WERI-Rb-1 (cell line): Measurements from ENCODE around the gene PRELP.

Source experiments
- DNase-seq: peaks from one replicate; pipeline ENCODE4 v3.0.0-alpha.2; 2020
- H3K27ac ChIP-seq: fragments of 250-450 bp; sonication (Bioruptor Pico); 2 replicates; pipeline ENCODE4 v1.5.1; 2020; ENCODE audit warnings: mild to moderate bottlenecking, moderate library complexity
- H3K27me3 ChIP-seq: fragments of 250-450 bp; sonication (Bioruptor Pico); 2 replicates; pipeline ENCODE4 v1.5.1; 2021; ENCODE audit warnings: mild to moderate bottlenecking, low read depth, moderate library complexity; ENCODE audit not compliant: insufficient read depth, severe bottlenecking
- H3K36me3 ChIP-seq: fragments of 250-450 bp; sonication (Bioruptor Pico); 2 replicates; pipeline ENCODE4 v1.5.1; 2020; ENCODE audit warnings: mild to moderate bottlenecking, moderate library complexity
- H3K4me3 ChIP-seq: 2 replicates; pipeline ENCODE4 v1.5.1; 2011; ENCODE audit warnings: low read depth, mild to moderate bottlenecking, control low read depth, low read length
- H3K9me3 ChIP-seq: fragments of 250-450 bp; sonication (Bioruptor Pico); 2 replicates; pipeline ENCODE4 v1.5.1; 2021; ENCODE audit warnings: mild to moderate bottlenecking, moderate library complexity; ENCODE audit not compliant: severe bottlenecking
- CTCF ChIP-seq: IDR thresholded peaks from 2 replicates; pipeline ENCODE4 v1.5.1; 2011; ENCODE audit warnings: low read depth, mild to moderate bottlenecking, control low read depth, inconsistent platforms, low read length

The PRELP gene

GRCh38 chr1:203528976-203529835, 53.6 kb downstream of the PRELP start:
- Histone ChIP-seq H3K36me3 (no peaks in the 10 kb centered on the region), H3K27me3 (no peaks in the 10 kb centered on the region), H3K4me3 (no peak overlapping the region), H3K27ac (no peak overlapping the region), H3K9me3 (no peaks in the 10 kb centered on the region)
- DNase-seq, result no peak
- TF ChIP-seq CTCF, result no peak

GRCh38 chr1:203531063-203531462, 55.5 kb downstream of the PRELP start:
- no peak for DNase-seq
- Histone ChIP-seq H3K36me3 (no peaks in the 10 kb centered on the region), H3K27ac (no peak overlapping the region), H3K4me3 (no peak overlapping the region), H3K27me3 (no peaks in the 10 kb centered on the region), H3K9me3 (no peaks in the 10 kb centered on the region)
- TF ChIP-seq CTCF, result no peak

- H3K36me3 ChIP-seq, result no peaks in the 10 kb centered on the region
- H3K27me3 ChIP-seq, result no peaks in the 10 kb centered on the region
- no peak for DNase-seq
- H3K9me3 ChIP-seq, result no peaks in the 10 kb centered on the region
- H3K27ac ChIP-seq, result no peak overlapping the region
- H3K4me3 ChIP-seq, result no peak overlapping the region
- TF ChIP-seq CTCF, result no peak
Measured at GRCh38 chr1:203534012-203534411, 58.4 kb downstream of the PRELP start.

- no peaks in the 10 kb centered on the region for H3K27me3 ChIP-seq
- no peak for TF ChIP-seq CTCF
- no peak overlapping the region for H3K27ac ChIP-seq
- H3K4me3 ChIP-seq, result no peak overlapping the region
- no peak for DNase-seq
- H3K36me3 ChIP-seq, result no peaks in the 10 kb centered on the region
- H3K9me3 ChIP-seq, result no peaks in the 10 kb centered on the region
Measured at GRCh38 chr1:203534526-203534925, 58.9 kb downstream of the PRELP start.

GRCh38 chr1:203536575-203536974, 61.0 kb downstream of the PRELP start:
- no peak for DNase-seq
- H3K36me3 ChIP-seq, result no peaks in the 10 kb centered on the region
- peaks cover 3% of the 10 kb centered on the region for H3K27me3 ChIP-seq
- H3K4me3 ChIP-seq, result no peak overlapping the region
- no peak overlapping the region for H3K27ac ChIP-seq
- no peak for TF ChIP-seq CTCF
- no peaks in the 10 kb centered on the region for H3K9me3 ChIP-seq
